HG03575 (cell line): ENCODE results near the gene NFKBIB.

Source experiments
- ATAC-seq: cut with Tn5 transposase; IDR thresholded peaks from one replicate; pipeline ENCODE4 v1.9.1; 2021; ENCODE audit not compliant: unreplicated experiment, insufficient number of reproducible peaks, low FRiP score; ENCODE audit errors: extremely low read depth

Gene NFKBIB

GRCh38 chr19:38900202-38900629, 447 bp downstream of the NFKBIB start:
- no peak for ATAC-seq

DNA sequence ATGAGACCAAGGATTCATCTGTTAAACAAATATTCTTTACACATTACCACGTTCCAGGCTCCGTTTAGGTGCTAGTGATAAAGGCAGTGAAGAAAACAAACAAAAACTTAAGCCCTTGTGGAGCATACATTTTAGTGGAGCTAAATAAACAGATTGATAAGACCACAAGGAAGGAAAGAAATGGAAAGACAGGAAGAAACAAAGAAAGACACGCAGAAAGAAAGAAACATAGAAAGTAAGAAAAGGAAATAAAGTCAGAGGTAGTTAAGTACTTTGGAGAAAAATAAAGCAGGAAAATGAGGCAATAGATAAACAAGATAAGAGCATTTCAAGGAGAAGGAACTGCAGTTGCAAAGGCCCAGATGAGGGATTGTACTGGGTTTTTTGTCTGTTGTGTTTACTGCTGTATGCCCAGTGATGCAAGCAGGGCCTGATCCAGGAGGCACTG, 998 bp downstream of the NFKBIB start:
- no peak for ATAC-seq

GRCh38 chr19:38901683-38902082, 1.9 kb downstream of the NFKBIB start:
- ATAC-seq: no peak

DNA sequence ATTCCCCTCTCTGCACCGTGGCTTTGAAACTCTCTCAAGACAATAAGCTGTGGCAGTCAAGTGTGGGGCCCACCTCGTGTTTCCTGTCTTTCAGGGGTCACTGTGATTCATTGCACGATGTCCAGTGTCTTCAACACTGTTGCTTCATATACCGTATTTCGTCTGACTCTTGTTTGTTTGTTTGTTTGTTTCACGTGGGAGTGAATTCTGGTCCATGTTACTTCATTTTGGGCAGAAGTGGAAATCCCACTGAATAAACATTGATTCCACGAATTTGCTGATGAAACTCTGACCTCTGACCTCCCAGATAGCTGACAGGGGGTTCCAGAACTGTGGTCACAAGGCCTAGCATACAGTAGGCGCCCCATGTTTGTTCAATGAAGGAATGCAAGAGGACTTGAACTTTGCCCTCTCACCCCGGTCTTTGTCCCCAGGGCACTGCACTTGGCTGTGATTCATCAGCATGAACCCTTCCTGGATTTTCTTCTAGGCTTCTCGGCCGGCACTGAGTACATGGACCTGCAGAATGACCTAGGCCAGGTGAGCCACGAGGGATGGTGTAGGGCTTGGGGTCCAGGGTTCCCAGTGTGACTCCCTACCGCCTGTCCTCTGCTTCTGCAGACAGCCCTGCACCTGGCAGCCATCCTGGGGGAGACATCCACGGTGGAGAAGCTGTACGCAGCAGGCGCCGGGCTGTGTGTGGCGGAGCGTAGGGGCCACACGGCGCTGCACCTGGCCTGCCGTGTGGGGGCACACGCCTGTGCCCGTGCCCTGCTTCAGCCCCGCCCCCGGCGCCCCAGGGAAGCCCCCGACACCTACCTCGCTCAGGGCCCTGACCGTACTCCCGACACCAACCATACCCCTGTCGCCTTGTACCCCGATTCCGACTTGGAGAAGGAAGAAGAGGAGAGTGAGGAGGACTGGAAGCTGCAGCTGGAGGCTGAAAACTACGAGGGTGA, 5.1 kb downstream of the NFKBIB start:
- ATAC-seq: no peak

GRCh38 chr19:38905620-38906019, 5.9 kb downstream of the NFKBIB start:
- ATAC-seq: no peak

DNA sequence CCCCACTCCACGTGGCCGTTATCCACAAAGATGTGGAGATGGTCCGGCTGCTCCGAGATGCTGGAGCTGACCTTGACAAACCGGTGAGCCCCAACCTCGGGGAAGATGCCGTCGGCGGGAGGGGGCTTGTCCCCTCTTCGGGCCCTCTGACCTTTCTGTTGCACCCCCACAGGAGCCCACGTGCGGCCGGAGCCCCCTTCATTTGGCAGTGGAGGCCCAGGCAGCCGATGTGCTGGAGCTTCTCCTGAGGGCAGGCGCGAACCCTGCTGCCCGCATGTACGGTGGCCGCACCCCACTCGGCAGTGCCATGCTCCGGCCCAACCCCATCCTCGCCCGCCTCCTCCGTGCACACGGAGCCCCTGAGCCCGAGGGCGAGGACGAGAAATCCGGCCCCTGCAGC, 7.5 kb downstream of the NFKBIB start:
- ATAC-seq: no peak

DNA sequence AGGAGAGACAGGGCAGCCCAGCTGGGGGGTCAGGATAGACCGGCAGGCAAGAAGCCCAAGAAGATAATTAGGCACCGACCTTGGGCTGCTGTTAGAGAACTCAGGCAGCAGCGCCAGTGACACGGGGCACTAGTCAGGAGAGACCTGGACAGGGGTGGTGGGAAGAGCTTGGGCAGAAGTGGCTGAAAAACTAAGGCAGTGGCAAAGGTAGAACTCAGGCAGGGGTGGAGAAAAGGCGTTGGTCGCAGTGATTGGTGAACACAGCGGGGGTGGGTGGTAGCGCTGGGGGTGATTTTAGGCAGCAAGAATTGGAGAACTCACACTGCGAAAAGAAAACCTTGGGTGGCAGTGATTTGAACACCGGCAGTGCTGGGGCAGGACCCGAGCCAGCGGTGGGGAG, 7.9 kb downstream of the NFKBIB start:
- no peak for ATAC-seq

DNA sequence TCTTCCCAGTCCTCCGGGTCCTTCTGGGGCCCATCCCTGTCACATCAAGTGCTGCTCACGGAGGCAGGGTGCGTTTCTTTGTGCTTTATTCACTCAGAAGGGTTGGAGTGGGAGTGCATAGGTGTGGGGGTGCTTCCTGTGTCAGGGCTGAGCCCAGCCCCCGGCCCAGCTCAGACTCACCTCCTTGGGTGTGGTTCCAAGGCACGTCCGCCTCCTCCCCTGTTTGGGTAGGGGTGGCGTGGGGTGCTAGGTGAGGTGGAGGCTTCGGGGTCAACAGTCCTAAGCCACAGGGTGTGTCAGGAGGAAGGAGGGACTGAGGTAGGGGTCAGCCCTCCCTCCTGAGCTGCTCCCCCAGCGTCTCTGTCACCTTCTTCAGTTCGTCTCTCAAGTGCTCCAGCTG, 9.1 kb downstream of the NFKBIB start:
- no peak for ATAC-seq

DNA sequence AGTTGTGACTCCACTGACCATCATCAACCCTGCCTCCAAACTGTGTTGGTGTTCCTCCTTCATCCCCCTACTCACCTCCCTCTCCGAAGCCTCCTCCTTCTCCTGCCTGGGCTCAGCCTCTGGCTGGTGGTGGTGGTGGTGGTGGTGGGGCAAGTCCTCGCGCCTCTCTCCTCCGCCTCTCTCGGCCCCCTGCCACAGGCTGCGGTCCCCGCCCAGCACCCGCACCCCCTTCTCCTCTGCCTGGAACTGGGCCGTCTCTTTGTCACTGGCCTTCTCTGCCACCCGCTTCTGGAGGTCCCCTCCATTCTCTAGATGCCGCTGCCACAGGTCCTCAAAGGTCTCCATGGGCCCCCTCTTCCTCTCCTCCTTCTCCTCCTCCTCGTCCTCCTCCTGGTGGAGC, 10.7 kb downstream of the NFKBIB start:
- ATAC-seq: no peak

- no peak for ATAC-seq
Measured at GRCh38 chr19:38911388-38912001, 11.7 kb downstream of the NFKBIB start.

DNA sequence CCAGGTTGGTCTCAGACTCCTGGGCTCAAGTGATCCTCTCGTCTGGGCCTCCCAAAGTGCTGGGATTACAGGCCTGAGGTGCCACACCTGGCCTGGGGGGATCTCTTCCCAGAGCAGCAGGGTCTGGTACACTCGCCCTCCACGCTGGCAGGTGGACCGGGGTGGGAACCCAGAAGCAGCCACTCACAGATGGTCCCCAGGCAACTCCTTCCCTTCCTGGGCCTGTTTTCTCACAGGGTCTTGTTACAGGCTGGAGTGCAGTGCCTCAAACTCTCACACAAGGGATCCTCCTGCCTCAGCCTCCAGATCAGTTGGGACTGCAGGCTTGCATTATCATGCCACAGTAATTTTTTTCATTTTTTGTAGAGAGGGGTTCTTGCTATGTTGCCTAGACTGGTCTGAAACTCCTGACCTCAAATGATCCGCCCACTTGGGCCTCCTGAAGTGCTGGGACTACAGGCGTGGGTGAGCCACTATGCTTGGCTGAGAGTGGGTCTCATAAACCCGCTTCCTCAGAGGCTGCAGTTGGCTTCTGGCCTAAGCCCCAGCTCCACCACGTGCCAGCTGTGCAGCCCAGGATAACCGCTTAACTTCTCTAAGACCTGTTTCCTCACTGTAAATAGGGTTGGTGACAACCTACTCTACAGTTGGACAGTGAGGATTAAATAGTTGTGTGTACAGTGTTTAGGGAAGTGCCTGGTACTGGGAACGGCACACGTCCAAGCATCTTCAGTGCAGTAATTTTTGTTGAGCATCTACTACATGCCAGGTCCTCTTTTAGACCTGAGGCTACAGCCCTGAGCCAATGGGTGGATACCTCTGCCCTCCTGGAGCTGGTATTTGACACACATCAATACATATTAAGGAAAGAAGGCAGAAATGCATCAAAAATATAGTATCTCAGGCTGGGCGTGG, 13.1 kb downstream of the NFKBIB start:
- ATAC-seq: no peak

GRCh38 chr19:38913958-38914357, 14.2 kb downstream of the NFKBIB start:
- no peak for ATAC-seq

GRCh38 chr19:38915329-38916321, 15.9 kb downstream of the NFKBIB start:
- no peak for ATAC-seq

DNA sequence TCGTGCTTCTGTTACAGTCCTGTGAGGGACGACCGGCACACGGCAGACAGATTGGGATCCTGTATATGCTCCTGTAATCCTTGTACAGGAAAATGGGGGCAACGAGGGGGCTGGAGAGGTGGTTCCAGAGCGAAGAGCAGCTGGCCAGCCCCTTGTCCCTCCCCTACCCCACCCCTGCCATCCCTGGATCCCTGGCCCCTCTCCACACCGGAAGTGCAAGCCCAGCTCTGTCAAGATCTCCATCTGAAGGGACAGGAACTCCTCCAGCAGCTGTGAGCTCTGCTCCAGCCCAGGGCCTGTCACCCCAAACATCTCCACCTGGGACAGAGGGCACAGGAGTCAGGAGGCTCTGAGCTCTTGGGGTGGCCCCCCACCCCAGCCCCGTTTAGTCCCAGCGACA, 17.7 kb downstream of the NFKBIB start:
- ATAC-seq: no peak

DNA sequence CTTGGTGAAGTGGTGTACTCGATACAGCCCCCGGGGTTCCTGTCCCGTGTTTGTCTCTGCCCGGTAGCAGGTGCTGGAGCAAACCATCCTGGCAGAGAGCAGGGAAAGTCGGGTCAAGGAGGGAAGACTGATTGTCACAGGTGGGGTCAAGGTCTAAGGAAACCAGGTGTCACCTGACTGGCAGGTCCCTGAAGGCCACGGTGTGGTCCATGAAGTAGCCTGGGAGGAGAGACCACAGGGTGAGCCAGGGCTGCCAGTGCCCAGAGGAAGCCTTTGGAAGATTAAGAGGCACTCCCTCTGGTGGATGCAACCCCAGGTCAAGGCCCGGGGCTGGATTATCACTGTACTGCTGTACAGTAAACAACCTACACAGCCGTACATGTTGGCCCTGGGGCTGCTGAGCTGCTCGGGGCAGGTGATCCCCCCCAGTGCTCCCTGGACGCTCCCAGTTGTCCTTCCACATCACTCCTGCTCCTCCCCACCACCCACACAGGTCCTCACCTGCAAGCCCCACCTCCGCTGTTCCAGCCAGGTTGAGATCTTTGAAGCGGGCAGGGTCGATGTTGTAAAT, 18.2 kb downstream of the NFKBIB start:
- no peak for ATAC-seq

GRCh38 chr19:38918526-38918925, 18.8 kb downstream of the NFKBIB start:
- ATAC-seq: no peak

- no peak for ATAC-seq
Measured at GRCh38 chr19:38919837-38920601, 20.2 kb downstream of the NFKBIB start.
